Neuronal stem cell (in vitro differentiated cells): ENCODE measurements around the gene FBLN1.

Experiments
- DNase-seq: peaks from one replicate; pipeline ENCODE4 v3.0.0-alpha.2; 2013; ENCODE audit warnings: low spot score
- H2AFZ ChIP-seq: one replicate; pipeline ENCODE4 v1.6.1; 2013; ENCODE audit warnings: mild to moderate bottlenecking, low read length, inconsistent platforms
- H2AK5ac ChIP-seq: 2 replicates; pipeline ENCODE4 v1.6.1; 2013; ENCODE audit warnings: low read depth, mild to moderate bottlenecking, inconsistent platforms, low read length, moderate library complexity, mixed read lengths
- H2BK120ac ChIP-seq: 2 replicates; pipeline ENCODE4 v1.6.1; 2013; ENCODE audit warnings: low read depth, mild to moderate bottlenecking, inconsistent platforms, low read length, moderate library complexity, mixed read lengths
- H2BK12ac ChIP-seq: one replicate; pipeline ENCODE4 v1.6.1; 2013; ENCODE audit warnings: low read length, inconsistent platforms
- H2BK15ac ChIP-seq: 2 replicates; pipeline ENCODE4 v1.6.1; 2013; ENCODE audit warnings: mild to moderate bottlenecking, low read length, inconsistent platforms, mixed read lengths
- H2BK5ac ChIP-seq: one replicate; pipeline ENCODE4 v1.6.1; 2013; ENCODE audit warnings: inconsistent platforms, mild to moderate bottlenecking, low read length, moderate library complexity
- H3K14ac ChIP-seq: one replicate; pipeline ENCODE4 v1.6.1; 2013; ENCODE audit warnings: low read length, inconsistent platforms
- H3K18ac ChIP-seq: 2 replicates; pipeline ENCODE4 v1.6.1; 2013; ENCODE audit warnings: low read length, inconsistent platforms
- H3K23ac ChIP-seq: 2 replicates; pipeline ENCODE4 v1.6.1; 2013; ENCODE audit warnings: low read depth, mild to moderate bottlenecking, mixed read lengths, low read length, inconsistent platforms; ENCODE audit not compliant: poor library complexity
- H3K27ac ChIP-seq: replicated peaks from 3 replicates; pipeline ENCODE4 v1.5.1; 2013; ENCODE audit warnings: low read length, inconsistent platforms
- H3K27me3 ChIP-seq, 3 experiments: 2 replicates each; pipeline ENCODE4 v1.6.1; 2013; ENCODE audit warnings: low read length in 3 of 3, mild to moderate bottlenecking in 2 of 3, inconsistent platforms in 1 of 3, low read depth in 1 of 3, mixed read lengths in 1 of 3, moderate library complexity in 1 of 3; ENCODE audit not compliant: control insufficient read depth in 3 of 3, insufficient read depth in 3 of 3
- H3K36me3 ChIP-seq, 2 donors: replicated peaks in 1 of 2; 2 replicates each; pipeline ENCODE4 v1.6.1; 2013; ENCODE audit warnings: low read length in 2 of 2; ENCODE audit not compliant: control insufficient read depth in 2 of 2, insufficient read depth in 2 of 2
- H3K4ac ChIP-seq: 2 replicates; pipeline ENCODE4 v1.6.1; 2013; ENCODE audit warnings: inconsistent platforms, mild to moderate bottlenecking, low read length, moderate library complexity
- H3K4me1 ChIP-seq, 2 donors: 1 replicate in 1 of 2; 2 replicates in 1 of 2; pipeline ENCODE4 v1.6.1; 2013; ENCODE audit warnings: low read length in 2 of 2, low read depth in 1 of 2; ENCODE audit not compliant: control insufficient read depth in 2 of 2, insufficient read depth in 1 of 2
- H3K4me2 ChIP-seq: one replicate; pipeline ENCODE4 v1.6.1; 2013; ENCODE audit warnings: mild to moderate bottlenecking, low read length, inconsistent platforms; ENCODE audit not compliant: insufficient read depth, poor library complexity, severe bottlenecking
- H3K4me3 ChIP-seq, 2 donors: 2 replicates each; pipeline ENCODE4 v1.5.1; 2013; ENCODE audit warnings: low read length in 2 of 2, mild to moderate bottlenecking in 2 of 2, inconsistent platforms in 1 of 2, moderate library complexity in 1 of 2
- H3K79me1 ChIP-seq: one replicate; pipeline ENCODE4 v1.6.1; 2013; ENCODE audit warnings: low read depth, mild to moderate bottlenecking, inconsistent platforms, low read length, moderate library complexity
- H3K9ac ChIP-seq: one replicate; pipeline ENCODE4 v1.6.1; 2013; ENCODE audit warnings: mild to moderate bottlenecking, low read depth, low read length, inconsistent platforms; ENCODE audit not compliant: poor library complexity
- H3K9me3 ChIP-seq, 2 donors: replicated peaks in 1 of 2; 2 replicates each; pipeline versions ENCODE3 to v1.6.1; 2013; ENCODE audit warnings: low read length in 2 of 2, mild to moderate bottlenecking in 2 of 2, inconsistent platforms in 1 of 2, low read depth in 1 of 2, mixed read lengths in 1 of 2, moderate library complexity in 1 of 2; ENCODE audit not compliant: control insufficient read depth in 2 of 2, insufficient read depth in 1 of 2
- H4K8ac ChIP-seq: one replicate; pipeline ENCODE4 v1.6.1; 2013; ENCODE audit warnings: low read depth, mild to moderate bottlenecking, inconsistent platforms, low read length, moderate library complexity
- H4K91ac ChIP-seq: one replicate; pipeline ENCODE4 v1.6.1; 2013; ENCODE audit warnings: low read length, low read depth, mild to moderate bottlenecking, inconsistent platforms; ENCODE audit not compliant: poor library complexity
- WGBS, 2 donors: extraction: QIAGEN DNeasy Blood & Tissue Kit; methylation state at CpG; one replicate each; pipeline ENCODE4 v1.1.7; 2013; ENCODE audit warnings: missing lambda C conversion rate in 2 of 2, mixed read lengths in 1 of 2; ENCODE audit not compliant: insufficient read length in 2 of 2, insufficient replicate concordance in 1 of 2; ENCODE audit errors: extremely low coverage in 2 of 2; 5-methylcytosine and 5-hydroxymethylcytosine counted together

Gene FBLN1

GRCh38 chr22:45594123-45594941 is 91.6 kb downstream of the FBLN1 start:
- H2BK120ac ChIP-seq = no peak overlapping the region
- H3K14ac ChIP-seq = no peak overlapping the region
- no peak overlapping the region for H3K23ac ChIP-seq
- no peak overlapping the region for H2BK15ac ChIP-seq
- H3K79me1 ChIP-seq = peaks cover 2% of the 10 kb centered on the region
- H2BK12ac ChIP-seq = no peak overlapping the region
- H4K8ac ChIP-seq = no peak overlapping the region
- no peaks in the 10 kb centered on the region for H3K9me3 ChIP-seq
- no peaks in the 10 kb centered on the region for H3K27me3 ChIP-seq
- H2BK5ac ChIP-seq = no peak overlapping the region
- no peak overlapping the region for H3K4ac ChIP-seq
- DNase-seq = no peak
- WGBS, 2 donors = 100% methylated on average over 1 of the region's 8 CpGs
- no peak overlapping the region for H3K4me2 ChIP-seq
- H3K18ac ChIP-seq = no peak overlapping the region
- no peaks in the 10 kb centered on the region for H3K4me1 ChIP-seq
- H3K36me3 ChIP-seq = peaks cover 0 to 7% of the 10 kb centered on the region in 2 donors
- H3K4me3 ChIP-seq = no peak overlapping the region
- no peak overlapping the region for H3K9ac ChIP-seq
- no peak overlapping the region for H3K27ac ChIP-seq
- no peak overlapping the region for H2AFZ ChIP-seq
- no peak overlapping the region for H4K91ac ChIP-seq
- no peak overlapping the region for H2AK5ac ChIP-seq

GRCh38 chr22:45597460-45598192 is 94.9 kb downstream of the FBLN1 start:
- Histone ChIP-seq H3K4me1 (peaks cover 0 to 2% of the 10 kb centered on the region in 2 donors), H4K91ac (no peak overlapping the region), H3K9me3 (no peaks in the 10 kb centered on the region), H2AK5ac (no peak overlapping the region), H2AFZ (no peak overlapping the region), H3K36me3 (peaks cover 0 to 3% of the 10 kb centered on the region in 2 donors), H3K4me3 (no peak overlapping the region), H2BK120ac (no peak overlapping the region), H3K14ac (no peak overlapping the region), H3K27me3 (no peaks in the 10 kb centered on the region), H3K9ac (no peak overlapping the region), H3K18ac (no peak overlapping the region), H3K79me1 (peaks cover 2% of the 10 kb centered on the region), H3K4me2 (no peak overlapping the region), H2BK12ac (no peak overlapping the region), H3K23ac (no peak overlapping the region), H4K8ac (no peak overlapping the region), H2BK15ac (no peak overlapping the region), H3K27ac (no peak overlapping the region), H2BK5ac (no peak overlapping the region), H3K4ac (no peak overlapping the region)
- no CpG with 5 or more reads among the region's 20 CpGs for WGBS, 2 donors
- DNase-seq = no peak

- H4K91ac ChIP-seq = no peak overlapping the region
- H3K79me1 ChIP-seq = peaks cover 2% of the 10 kb centered on the region
- peak overlapping the region; percentile 13 for H3K18ac ChIP-seq
- H3K27ac ChIP-seq = no peak overlapping the region
- H3K9ac ChIP-seq = peak overlapping the region; percentile 35
- peak overlapping the region; percentile 49 for H3K23ac ChIP-seq
- H2BK15ac ChIP-seq = no peak overlapping the region
- peaks cover 0 to 2% of the 10 kb centered on the region in 2 donors for H3K4me1 ChIP-seq
- peaks cover 0 to 3% of the 10 kb centered on the region in 2 donors for H3K36me3 ChIP-seq
- H3K27me3 ChIP-seq = no peaks in the 10 kb centered on the region
- no peak overlapping the region for H2AK5ac ChIP-seq
- H2BK120ac ChIP-seq = no peak overlapping the region
- no peak for DNase-seq
- no CpG with 5 or more reads among the region's 15 CpGs for WGBS, 2 donors
- H3K9me3 ChIP-seq = no peaks in the 10 kb centered on the region
- H4K8ac ChIP-seq = no peak overlapping the region
- no peak overlapping the region for H3K4me2 ChIP-seq
- no peak overlapping the region for H2BK5ac ChIP-seq
- no peak overlapping the region for H2BK12ac ChIP-seq
- no peak overlapping the region for H3K14ac ChIP-seq
- H3K4me3 ChIP-seq = no peak overlapping the region
- no peak overlapping the region for H2AFZ ChIP-seq
- H3K4ac ChIP-seq = no peak overlapping the region
These were observed 96.0 kb downstream of the FBLN1 start for GRCh38 chr22:45598596-45599217.
